ENCODE data around the gene CRACR2A. TPM values are rescaled to one million over a fixed set of nuclear protein-coding genes. Genes with fewer than 3 reads are reported as not detected.

Gene CRACR2A
- polyA plus RNA-seq, 1 donor from 2014 or later, result 2.1 TPM

GRCh38 chr12:3607039-3607720, 145.7 kb downstream of the CRACR2A start:
- H3K4me2 ChIP-seq (ENCODE audit: low read length), result no peak overlapping the region
- H3K9me2 ChIP-seq (ENCODE audit: insufficient read depth, low read length), result no peaks in the 10 kb centered on the region
- H3F3A ChIP-seq (ENCODE audit: insufficient read depth, low read length, poor library complexity, severe bottlenecking), result no peaks in the 10 kb centered on the region
- H3K79me2 ChIP-seq (replicated peaks; ENCODE audit: insufficient read depth, low read length), result no peaks in the 10 kb centered on the region
- no peaks in the 10 kb centered on the region for H4K20me1 ChIP-seq (ENCODE audit: insufficient read depth)
- no peak overlapping the region for H3K27ac ChIP-seq (ENCODE audit: low read length)
- no peak overlapping the region for H3K9ac ChIP-seq (ENCODE audit: low read length)
- no peaks in the 10 kb centered on the region for H3K27me3 ChIP-seq (ENCODE audit: insufficient read depth, low read depth, low read length)
- H3K4me3 ChIP-seq (ENCODE audit: low read length), result no peak overlapping the region
- H3K9me3 ChIP-seq (ENCODE audit: low read length), result no peaks in the 10 kb centered on the region
- H3K36me3 ChIP-seq (ENCODE audit: insufficient read depth, low read length), result no peaks in the 10 kb centered on the region
- TF ChIP-seq RAD21 (conservative IDR thresholded peaks at IDR 0.05), result no peak
- TF ChIP-seq POLR2AphosphoS5 (IDR thresholded peaks at IDR 0.05), result no peak
- TF ChIP-seq TAF1 (IDR thresholded peaks at IDR 0.05; ENCODE audit: low read depth), result no peak
- TF ChIP-seq SMC3 (conservative IDR thresholded peaks at IDR 0.05; ENCODE audit: poor library complexity), result no peak
- no peak for TF ChIP-seq MXI1 (conservative IDR thresholded peaks at IDR 0.05; ENCODE audit: poor library complexity, severe bottlenecking)
- TF ChIP-seq REST (IDR thresholded peaks at IDR 0.05; ENCODE audit: borderline replicate concordance), result no peak
- TF ChIP-seq EP300 (conservative IDR thresholded peaks at IDR 0.05; ENCODE audit: poor library complexity, severe bottlenecking), result no peak
- no peak for TF ChIP-seq CTCF (IDR thresholded peaks at IDR 0.05; ENCODE audit: poor library complexity, severe bottlenecking)
- no peak overlapping the region for H2AFZ ChIP-seq (ENCODE audit: low read depth, low read length)

- Histone ChIP-seq H3K9me2 (ENCODE audit: insufficient read depth, low read length) (no peaks in the 10 kb centered on the region), H3K9me3 (ENCODE audit: low read length) (no peaks in the 10 kb centered on the region), H3K27ac (ENCODE audit: low read length) (no peak overlapping the region), H4K20me1 (ENCODE audit: insufficient read depth) (no peaks in the 10 kb centered on the region), H3K79me2 (replicated peaks; ENCODE audit: insufficient read depth, low read length) (no peaks in the 10 kb centered on the region), H3K4me3 (ENCODE audit: low read length) (no peak overlapping the region), H3K4me2 (ENCODE audit: low read length) (no peak overlapping the region), H2AFZ (ENCODE audit: low read depth, low read length) (no peak overlapping the region), H3F3A (ENCODE audit: insufficient read depth, low read length, poor library complexity, severe bottlenecking) (no peaks in the 10 kb centered on the region), H3K36me3 (ENCODE audit: insufficient read depth, low read length) (no peaks in the 10 kb centered on the region), H3K27me3 (ENCODE audit: insufficient read depth, low read depth, low read length) (no peaks in the 10 kb centered on the region), H3K9ac (ENCODE audit: low read length) (no peak overlapping the region)
- TF ChIP-seq POLR2AphosphoS5 (IDR thresholded peaks at IDR 0.05) (no peak), TAF1 (IDR thresholded peaks at IDR 0.05; ENCODE audit: low read depth) (no peak), SMC3 (conservative IDR thresholded peaks at IDR 0.05; ENCODE audit: poor library complexity) (no peak), RAD21 (conservative IDR thresholded peaks at IDR 0.05) (no peak), EP300 (conservative IDR thresholded peaks at IDR 0.05; ENCODE audit: poor library complexity, severe bottlenecking) (no peak), CTCF (IDR thresholded peaks at IDR 0.05; ENCODE audit: poor library complexity, severe bottlenecking) (no peak), EZH2 (IDR thresholded peaks at IDR 0.05; ENCODE audit: borderline replicate concordance, insufficient read depth, low read length, poor library complexity, severe bottlenecking) (no peak), REST (IDR thresholded peaks at IDR 0.05; ENCODE audit: borderline replicate concordance) (no peak), MXI1 (conservative IDR thresholded peaks at IDR 0.05; ENCODE audit: poor library complexity, severe bottlenecking) (no peak)
These were observed 146.8 kb downstream of the CRACR2A start for GRCh38 chr12:3606128-3606527.

All from neural cell (in vitro differentiated cells).